Measurements from ENCODE around the gene VAT1L.

DNA sequence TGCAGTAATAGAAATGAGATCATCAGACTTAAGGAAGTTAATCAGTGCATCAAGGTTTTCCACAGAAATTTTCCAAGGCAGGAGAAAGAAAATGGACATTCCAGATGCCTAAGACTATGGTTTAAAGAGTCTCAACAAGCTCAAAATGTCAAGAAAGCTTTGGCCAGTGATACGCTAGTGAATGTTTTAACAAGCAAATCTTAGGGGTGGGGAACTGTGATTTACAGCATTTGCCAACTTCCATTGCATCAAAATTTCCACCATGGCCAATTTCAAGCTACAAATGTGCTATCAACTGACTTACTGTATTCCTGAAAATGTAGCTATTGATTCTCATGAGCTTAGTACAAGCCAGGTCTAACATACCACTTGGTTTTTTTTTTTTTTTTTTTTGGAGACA is 151.6 kb downstream of the VAT1L start:
- TF ChIP-seq POLR2A (IDR thresholded peaks at IDR 0.05) (no peak), POLR2AphosphoS5 (IDR thresholded peaks at IDR 0.05) (no peak)
- TF ChIP-seq, protein P1, sequence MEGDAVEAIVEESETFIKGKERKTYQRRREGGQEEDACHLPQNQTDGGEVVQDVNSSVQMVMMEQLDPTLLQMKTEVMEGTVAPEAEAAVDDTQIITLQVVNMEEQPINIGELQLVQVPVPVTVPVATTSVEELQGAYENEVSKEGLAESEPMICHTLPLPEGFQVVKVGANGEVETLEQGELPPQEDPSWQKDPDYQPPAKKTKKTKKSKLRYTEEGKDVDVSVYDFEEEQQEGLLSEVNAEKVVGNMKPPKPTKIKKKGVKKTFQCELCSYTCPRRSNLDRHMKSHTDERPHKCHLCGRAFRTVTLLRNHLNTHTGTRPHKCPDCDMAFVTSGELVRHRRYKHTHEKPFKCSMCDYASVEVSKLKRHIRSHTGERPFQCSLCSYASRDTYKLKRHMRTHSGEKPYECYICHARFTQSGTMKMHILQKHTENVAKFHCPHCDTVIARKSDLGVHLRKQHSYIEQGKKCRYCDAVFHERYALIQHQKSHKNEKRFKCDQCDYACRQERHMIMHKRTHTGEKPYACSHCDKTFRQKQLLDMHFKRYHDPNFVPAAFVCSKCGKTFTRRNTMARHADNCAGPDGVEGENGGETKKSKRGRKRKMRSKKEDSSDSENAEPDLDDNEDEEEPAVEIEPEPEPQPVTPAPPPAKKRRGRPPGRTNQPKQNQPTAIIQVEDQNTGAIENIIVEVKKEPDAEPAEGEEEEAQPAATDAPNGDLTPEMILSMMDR (IDR thresholded peaks at IDR 0.05): no peak

Measured in prostate gland (tissue), 2 donors.